GM18951 (cell line): ENCODE data around the gene AGBL2.
A peak's percentile ranks its signal among the peaks of the same experiment; 100 is the strongest.
"Not testable (repeated sequence)": the region's sequence is repeated elsewhere in the genome, so short reads cannot be mapped to it uniquely, and the experiment has no call there.

Experiments used
- POLR2A ChIP-seq: IDR thresholded peaks from 4 replicates; pipeline ENCODE4 v1.6.1; 2011; ENCODE audit warnings: mild to moderate bottlenecking; ENCODE audit not compliant: insufficient read length, insufficient read depth; ENCODE audit errors: extremely low read depth
- in situ Hi-C: fragments of 300-500 bp; cut with MboI; formaldehyde crosslinking; loops from one replicate; pipeline ENCODE4 v1.12.0; 2022; ENCODE audit warnings: low sequenced_read_pairs, mixed read lengths, inconsistent platforms; ENCODE audit not compliant: unreplicated experiment

AGBL2 gene

GRCh38 chr11:47668665-47669064 is 46.5 kb downstream of the AGBL2 start:
- in situ Hi-C loops: no loop called here
- no peak for TF ChIP-seq POLR2A

DNA sequence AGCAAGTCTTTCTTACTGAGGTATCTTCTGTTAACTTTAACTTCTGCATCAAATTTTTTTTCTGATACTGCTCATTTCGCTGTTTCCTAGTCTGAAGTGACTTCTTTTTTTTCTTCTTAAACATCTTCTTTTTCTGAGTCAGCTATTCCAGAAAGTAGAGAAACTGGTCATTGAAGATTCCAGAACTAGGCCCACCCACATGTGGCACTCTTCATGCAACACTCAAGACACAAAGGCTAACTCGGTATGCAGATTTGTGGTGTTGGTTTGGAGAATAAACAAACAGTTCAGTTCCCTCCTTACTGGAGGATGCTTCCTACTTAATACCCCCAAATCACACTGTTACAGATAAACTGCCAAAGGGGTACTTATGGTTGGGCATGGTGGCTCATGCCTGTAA is 47.6 kb downstream of the AGBL2 start:
- in situ Hi-C loops: no loop called here
- no peak for TF ChIP-seq POLR2A

- no peak for TF ChIP-seq POLR2A
- in situ Hi-C loops: no loop called here
Measured at GRCh38 chr11:47667135-47667534, 48.0 kb downstream of the AGBL2 start.

GRCh38 chr11:47664936-47665335 is 50.2 kb downstream of the AGBL2 start:
- in situ Hi-C loops: not testable (repeated sequence)

- TF ChIP-seq POLR2A: no peak
- in situ Hi-C loops: no loop called here
Measured at GRCh38 chr11:47661245-47661644, 53.9 kb downstream of the AGBL2 start.

DNA sequence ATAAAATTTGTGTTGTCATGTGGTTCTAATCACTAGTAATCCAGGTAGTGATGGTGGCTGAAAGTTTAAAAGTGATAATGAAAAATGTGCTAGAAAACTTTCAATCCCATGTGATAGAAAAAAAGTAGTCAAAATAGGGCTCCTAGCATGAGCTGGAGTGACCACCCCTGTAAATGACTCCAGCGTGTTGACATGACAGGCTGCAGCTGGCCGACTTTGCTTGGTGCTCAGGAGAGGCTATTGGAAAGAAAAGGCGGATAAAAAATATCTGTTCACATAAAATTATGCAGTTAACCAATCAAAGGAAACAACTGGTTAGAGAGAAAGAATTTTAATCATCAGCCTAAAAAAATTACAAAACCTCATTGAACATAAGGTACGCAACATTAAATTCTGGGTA is 55.9 kb downstream of the AGBL2 start:
- TF ChIP-seq POLR2A: no peak
- in situ Hi-C loops: no loop called here

- no peak for TF ChIP-seq POLR2A
- in situ Hi-C loops: no loop called here
Measured at GRCh38 chr11:47656260-47656885, 58.8 kb downstream of the AGBL2 start.

GRCh38 chr11:47651818-47652469 is 63.2 kb downstream of the AGBL2 start:
- in situ Hi-C loops: no loop called here

GRCh38 chr11:47649276-47649675 is 65.9 kb downstream of the AGBL2 start:
- in situ Hi-C loops: no loop called here
- TF ChIP-seq POLR2A: no peak

More at GRCh38 chr11:47651818-47652469, 63.2 kb downstream of the AGBL2 start:
- TF ChIP-seq POLR2A: no peak

DNA sequence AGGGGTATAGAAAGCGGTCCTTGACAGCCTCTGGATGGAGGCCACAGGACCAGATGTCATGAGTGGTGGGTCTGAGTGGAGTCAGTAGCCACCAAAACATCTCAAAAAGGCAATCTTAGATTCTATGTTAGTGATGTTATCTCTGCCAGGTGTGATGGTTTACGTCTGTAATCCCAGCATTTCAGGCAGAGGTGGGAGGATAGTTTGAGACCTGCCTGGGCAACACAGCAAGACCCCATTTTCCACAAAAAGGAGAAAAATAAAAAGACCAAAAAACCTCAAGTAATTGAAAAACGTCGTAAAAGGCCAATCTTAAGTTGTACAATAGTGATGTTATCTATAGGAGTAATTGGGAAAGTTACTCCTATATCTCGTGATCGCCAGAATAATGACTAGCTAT is 69.2 kb downstream of the AGBL2 start:
- TF ChIP-seq POLR2A: no peak
- in situ Hi-C loops: no loop called here

DNA sequence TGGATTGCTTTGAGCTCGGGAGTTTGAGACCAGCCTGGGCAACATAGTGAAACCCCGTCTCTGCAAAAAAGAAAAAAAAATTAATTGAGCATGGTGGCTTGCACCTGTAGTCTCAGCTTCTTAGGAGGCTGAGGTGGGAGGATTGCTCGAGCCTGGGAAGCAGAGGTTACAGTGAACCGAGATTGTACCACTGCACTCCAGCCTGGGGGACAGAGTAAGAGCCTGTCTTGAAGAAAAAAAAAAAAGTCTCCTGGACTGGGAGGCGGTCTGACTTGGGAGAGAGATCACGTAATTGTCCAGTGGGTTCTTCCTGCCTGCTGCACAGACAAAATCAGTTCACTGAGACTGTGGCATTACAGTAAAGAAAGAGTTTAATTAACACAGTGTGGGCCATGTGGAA is 69.7 kb downstream of the AGBL2 start:
- in situ Hi-C loops: no loop called here

GRCh38 chr11:47642099-47642855 is 72.9 kb downstream of the AGBL2 start, which contains the start of gene MTCH2:
Gene MTCH2, minus strand, starts transcription at chr11:47642559. Its CDS starts 94 bp downstream, at chr11:47642465.
- in situ Hi-C loops: no loop called here
- TF ChIP-seq POLR2A: peak; percentile 98

More for the DNA sequence above, 69.7 kb downstream of the AGBL2 start:
- no peak for TF ChIP-seq POLR2A

DNA sequence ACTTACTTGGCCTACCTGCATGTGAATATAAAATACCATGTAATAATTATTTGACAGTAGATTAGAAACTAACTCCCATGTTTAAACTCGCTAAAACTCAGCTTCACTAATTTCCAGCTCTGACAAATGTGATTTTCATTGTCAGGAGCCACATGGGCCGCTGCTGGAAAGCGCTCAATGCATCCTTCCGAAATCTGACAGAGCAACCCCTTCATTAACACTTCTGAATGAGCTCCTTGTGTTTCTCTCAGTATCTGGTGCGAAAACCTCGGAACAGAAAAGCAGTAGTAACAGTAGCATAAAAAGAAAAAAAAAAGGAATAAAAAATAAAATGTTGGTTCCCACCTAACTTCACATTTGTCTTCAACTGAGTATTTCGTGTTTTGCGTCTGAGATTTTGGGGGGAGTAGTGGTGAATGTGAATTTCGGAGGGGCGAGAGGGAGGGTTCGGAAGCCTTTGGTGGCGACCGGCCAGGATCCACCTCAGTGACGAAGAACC is 73.5 kb downstream of the AGBL2 start:
- in situ Hi-C loops: no loop called here
- TF ChIP-seq POLR2A: no peak

DNA sequence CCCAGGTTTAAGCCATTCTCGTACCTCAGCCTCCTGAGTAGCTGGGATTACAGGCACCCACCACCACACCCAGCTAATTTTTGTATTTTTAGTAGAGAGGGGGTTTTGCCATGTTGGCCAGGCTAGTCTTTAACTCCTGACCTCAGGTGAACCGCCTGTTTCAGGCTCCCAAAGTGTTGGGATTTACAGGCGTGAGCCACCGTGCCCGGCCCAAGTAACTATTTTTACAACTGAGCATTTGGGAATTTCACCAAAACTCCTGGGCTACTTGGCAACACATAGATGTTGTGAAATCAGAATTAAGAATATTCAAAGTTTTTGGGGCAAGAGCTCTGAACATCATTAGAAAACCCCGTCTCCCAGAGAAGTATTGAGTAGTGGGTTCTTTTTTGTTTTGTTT is 74.7 kb downstream of the AGBL2 start:
- in situ Hi-C loops: not testable (repeated sequence)

DNA sequence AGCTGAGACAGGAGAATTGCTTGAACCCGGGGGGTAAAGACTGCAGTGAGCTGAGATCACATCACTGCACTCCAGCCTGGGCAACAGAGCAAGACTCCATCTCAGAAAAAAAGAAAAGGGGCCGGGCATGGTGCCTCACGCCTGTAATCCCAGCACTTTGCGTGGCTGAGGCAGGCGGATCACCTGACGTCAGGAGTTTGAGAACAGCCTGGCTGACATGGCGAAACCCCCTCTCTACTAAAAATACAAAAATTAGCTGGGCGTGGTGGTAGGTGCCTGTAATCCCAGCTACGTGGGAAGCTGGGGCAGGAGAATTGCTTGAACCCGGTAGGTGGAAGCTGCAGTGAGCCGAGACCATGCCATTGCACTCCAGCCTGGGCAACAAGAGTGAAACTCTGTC is 78.8 kb downstream of the AGBL2 start:
- in situ Hi-C loops: not testable (repeated sequence)
